Skeletal muscle cell (primary cell): Measurements from ENCODE around the gene CDC42BPA.

Experiments used
- DNase-seq: peaks from one replicate; pipeline ENCODE4 v3.0.0-alpha.2; 2010; ENCODE audit warnings: low read depth
- H3K4me3 ChIP-seq: 2 replicates; pipeline ENCODE4 v1.5.1; 2011; ENCODE audit warnings: low read depth, mild to moderate bottlenecking, control low read depth, low read length, moderate library complexity

Gene CDC42BPA

DNA sequence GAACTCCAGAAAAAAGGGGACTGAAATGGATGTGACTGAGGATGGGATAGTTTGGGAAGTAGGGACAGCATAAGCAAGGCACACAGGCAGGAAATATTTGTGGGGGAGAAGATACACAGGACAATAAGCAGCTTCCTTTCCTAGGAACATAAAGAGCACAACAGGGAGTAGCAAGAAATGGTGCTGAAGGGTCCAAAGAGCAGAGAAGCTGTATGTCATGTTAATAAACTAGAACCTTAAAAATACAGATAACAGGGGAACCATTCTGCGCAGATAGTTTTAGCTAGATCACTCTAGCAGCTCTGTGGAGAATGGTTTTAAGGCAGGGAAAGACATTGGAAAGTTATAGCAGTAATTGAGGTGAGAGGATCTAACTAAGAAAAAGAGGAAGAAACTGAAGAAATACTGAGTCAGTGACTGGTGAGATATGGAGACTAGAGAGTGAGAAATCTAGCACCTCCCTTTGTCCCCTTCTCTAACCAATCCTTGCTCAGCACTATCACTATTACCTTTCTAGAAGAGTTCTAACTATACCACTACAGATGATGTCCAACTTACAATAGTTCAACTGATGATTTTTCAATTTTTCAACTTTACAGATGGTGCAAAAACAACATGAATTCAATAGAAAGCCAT lies 95.0 kb downstream of the CDC42BPA start:
- no peak overlapping the region for H3K4me3 ChIP-seq
- no peak for DNase-seq

DNA sequence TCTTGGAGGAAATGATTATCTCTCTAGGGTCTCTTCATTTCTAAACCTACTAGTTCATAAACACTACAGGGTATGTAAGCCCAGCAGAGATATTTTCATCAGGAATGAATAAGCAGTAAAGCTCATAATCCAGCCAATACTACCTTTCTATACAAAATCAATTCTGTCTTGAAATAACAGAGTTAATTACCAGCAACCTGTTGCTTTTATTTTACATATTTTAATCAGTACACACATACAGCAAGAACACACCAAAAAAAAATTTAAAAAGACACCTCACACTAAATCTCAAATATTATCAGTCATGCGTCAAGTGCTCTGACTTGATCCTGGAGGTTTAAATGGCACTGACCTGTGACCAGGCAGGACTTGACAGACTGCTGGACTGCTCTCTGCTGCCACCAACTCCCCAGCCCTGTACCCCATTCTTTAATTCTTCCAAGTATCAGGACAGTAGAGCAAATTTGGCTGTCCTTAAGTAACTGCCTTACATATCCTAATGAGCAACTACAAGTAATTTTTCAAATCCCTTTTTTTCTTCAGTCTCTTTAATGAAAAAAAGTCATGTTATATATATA lies 98.5 kb downstream of the CDC42BPA start:
- no peak overlapping the region for H3K4me3 ChIP-seq
- DNase-seq = no peak

DNA sequence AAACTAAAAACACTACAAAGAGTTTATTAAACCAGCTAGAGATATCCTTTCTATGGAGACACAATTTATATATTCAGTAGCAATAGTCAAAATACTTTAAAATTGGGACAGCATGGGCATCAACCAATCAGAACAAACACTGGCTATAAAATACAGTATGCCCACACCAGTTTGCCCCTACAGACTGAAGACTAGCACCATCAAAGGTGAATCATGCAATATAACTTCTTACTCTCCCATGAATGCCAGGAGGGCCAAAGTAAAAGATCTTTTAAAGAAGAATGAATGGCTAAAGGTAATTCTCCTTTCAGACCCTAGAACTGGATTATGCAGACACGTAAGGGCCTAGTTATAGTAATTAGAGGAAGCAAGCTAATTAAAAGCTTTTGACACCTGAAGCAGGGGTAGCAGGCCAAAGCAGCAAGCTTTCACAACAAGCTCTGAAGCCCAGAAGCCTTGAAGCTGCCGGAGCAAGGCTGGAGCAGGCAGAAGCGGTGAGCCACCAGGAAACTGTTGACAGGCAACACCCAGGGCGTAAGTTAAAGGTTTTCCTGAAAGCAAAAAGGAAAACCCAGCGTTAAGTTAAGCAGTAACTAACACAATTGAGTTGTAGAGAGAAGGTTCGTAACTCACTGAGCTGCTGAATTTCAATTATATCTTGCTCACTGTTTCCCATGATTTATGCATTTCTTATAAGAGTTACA lies 99.3 kb downstream of the CDC42BPA start:
- no peak for DNase-seq
- no peak overlapping the region for H3K4me3 ChIP-seq

DNA sequence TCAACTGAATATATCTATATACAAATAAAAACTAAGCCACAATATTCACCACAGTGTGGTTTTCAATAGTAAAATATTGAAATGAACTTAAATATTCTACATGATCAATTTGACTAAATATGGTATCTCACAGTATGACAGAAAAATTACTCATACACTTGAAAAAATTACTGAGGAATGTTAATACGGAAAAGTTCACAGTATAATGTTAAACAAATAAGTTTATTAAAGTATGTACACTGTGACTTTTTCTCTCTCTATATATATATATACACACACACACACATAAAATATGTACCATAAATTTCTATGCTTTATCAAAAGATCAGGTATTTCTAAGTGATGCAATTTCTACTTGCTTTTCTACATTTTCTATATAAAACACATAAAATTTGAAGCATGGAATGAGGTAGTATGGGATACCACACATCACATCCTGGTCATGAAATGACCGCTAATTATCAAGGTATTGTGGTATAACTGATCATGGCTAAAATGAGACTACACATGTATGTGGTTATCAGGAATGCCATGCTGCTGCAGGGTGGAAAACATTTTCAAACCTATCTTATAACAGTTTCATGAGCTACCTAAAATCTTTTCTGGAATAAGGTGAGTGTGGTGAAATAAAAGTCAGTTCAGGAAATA lies 102.3 kb downstream of the CDC42BPA start:
- H3K4me3 ChIP-seq = no peak overlapping the region
- DNase-seq = no peak

DNA sequence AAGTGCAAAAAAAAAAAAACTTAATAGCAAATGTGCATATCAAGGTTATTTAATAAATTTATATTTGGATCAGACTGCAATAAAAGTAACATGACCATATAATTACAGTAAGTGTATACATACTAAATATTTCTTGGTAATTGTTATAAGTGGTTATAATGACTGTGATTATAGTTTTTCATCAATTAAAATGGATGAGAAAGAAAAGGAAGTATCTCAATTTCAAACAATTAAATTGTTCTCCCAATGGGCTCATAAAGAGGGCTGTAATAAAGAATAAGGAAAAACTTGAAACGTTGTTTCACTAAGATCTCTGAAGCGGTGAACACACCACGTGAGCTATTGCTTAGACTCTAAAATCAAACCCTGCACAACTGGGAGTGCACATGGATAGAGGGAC lies 104.1 kb downstream of the CDC42BPA start:
- no peak for DNase-seq
- H3K4me3 ChIP-seq = no peak overlapping the region

DNA sequence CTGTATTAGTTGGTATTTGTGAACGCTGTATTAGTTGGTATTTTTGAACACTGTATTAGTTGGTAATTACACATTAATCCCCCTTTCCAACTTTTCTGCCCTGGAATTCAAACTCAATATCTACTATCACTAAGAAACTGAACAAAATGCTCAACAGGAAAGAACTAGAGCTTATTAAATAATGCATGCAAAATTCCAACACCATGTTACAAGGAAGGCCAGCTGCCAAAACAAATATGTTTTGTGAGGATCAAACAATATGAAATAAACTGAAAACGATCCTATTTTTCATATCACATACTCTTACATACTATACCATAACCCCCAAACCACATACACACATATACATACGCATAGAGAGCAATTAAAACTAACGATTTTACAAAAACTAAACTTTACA lies 104.9 kb downstream of the CDC42BPA start:
- no peak overlapping the region for H3K4me3 ChIP-seq
- no peak for DNase-seq

DNA sequence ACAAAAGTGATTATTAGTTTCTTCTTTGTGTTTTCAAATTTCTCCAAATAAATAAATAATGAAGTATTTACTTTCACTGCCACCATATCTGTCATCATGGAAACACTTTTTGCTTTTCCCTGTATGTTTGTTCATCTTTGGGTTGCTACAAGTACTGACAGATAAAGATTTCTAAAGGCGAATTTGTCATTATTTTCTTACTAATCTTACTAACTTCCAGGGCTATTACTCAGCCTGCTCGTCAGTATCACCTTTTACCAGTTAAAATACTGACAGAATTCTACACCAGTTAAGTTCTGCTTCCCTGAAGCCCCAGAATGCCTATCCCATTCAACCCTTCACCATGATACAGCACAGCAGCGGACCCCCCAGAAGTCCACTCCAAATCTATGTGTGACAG lies 106.1 kb downstream of the CDC42BPA start:
- no peak for DNase-seq
- no peak overlapping the region for H3K4me3 ChIP-seq

DNA sequence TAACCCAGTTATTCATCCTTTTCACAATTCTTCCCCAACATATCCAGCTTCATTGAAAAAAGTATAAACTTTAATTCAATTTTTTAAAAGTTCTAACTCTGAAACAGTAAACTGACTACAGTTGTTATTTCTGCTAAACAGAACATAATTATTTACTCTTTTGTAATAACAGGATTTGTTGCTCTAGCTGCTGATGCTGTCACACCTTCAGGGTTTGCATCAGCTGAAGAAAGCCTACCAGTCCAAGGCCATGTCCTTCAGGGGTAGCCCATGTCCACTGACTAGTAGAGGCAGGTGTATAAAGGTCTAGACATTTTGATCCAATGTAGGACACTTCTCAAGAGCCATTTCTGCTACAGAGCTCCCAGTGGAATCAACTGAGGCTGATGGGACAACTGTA lies 107.7 kb downstream of the CDC42BPA start:
- H3K4me3 ChIP-seq = no peak overlapping the region
- DNase-seq = no peak

DNA sequence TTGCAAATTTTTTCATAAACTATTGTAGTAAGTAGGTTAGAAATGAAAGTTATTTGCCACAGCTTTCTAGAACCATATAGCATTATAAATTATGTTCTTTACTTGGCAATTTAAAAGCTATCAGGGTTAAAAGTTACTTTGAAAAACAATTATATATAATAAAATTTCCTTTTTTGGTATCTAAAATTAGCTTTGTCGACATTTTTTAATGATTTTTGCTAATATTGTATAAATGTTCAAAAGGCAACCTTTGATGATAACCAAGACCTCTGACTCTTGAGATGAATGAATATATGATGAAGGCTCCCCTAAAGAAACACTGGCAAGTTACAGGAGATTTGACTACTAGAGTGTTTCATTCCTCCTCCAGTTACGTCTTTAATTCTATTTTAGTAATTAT lies 121.2 kb downstream of the CDC42BPA start:
- DNase-seq = no peak
- H3K4me3 ChIP-seq = no peak overlapping the region

DNA sequence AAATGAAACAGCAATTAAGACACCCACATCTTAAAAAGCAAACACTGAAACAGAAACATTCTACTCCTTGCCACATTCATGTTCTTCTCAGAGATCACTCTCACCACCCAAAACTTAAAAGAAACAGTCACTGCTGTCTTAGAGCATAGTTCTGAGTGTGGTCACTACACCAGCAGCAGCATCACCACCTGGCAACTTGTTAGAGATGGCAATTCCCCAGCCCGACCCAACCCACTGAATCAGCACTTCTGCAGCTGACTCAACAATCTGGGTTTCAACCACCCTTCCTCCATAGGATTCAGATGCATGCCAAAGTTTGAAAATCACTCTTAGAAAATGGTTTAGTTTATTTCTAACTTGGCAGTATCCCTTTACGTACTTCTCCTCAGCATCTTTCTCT lies 126.1 kb downstream of the CDC42BPA start:
- no peak overlapping the region for H3K4me3 ChIP-seq
- DNase-seq = peak; percentile 88

DNA sequence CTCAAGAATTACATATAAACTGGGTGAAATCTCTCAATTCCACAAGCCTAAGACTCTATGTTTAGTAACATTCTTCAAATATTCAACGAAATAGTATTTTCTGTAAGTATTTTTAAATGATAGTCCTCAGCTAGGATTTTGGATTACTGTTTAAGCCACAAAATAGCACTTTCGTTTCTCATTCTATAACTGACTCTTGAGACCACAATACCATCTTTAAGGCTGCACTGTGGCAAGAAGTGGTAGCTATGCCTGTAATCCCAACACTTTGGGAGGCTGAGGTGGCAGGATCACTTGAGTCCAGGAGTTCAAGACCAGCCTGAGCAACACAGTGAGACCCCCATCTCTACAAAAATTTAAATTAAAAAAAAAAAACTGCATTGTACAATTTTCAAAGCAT lies 126.7 kb downstream of the CDC42BPA start:
- no peak overlapping the region for H3K4me3 ChIP-seq
- DNase-seq = no peak

DNA sequence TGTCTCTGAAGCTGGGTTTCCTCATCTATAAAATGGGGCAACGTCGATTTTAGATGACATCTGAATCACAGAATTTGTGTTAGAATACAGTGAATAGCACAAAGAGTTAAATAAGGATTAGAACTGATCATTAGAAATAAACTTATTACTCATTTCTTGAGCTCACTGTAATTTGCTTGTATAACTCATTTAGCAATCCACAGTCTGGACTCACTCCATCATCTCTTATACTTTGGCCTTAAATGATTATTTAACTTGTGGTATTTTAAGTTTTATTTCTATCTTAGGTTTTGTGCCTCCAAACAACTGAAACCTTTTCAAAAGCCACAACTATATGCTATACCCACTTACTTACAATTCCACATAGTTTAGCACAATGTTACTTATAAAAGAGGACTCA lies 128.0 kb downstream of the CDC42BPA start:
- H3K4me3 ChIP-seq = no peak overlapping the region
- DNase-seq = no peak

DNA sequence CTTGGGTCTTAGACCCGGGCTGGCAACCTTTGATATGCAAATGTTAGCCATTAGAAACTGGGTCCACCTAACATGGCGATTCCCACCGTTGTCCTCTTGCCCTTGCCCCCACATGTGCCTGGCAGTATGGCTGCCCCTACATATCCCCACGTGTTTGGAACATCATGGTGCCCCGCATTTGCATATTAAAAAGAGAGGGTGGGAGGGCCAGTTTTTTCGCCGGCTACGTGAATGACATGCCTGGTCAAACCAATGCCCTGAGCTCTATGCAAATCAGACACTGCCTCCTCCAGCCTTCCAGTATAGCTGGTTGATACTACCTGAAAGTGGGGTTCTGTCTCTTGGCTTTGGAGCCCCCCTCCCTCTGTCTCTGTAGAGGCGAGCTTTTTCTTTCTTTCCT lies 133.0 kb downstream of the CDC42BPA start:
- H3K4me3 ChIP-seq = no peak overlapping the region
- no peak for DNase-seq

DNA sequence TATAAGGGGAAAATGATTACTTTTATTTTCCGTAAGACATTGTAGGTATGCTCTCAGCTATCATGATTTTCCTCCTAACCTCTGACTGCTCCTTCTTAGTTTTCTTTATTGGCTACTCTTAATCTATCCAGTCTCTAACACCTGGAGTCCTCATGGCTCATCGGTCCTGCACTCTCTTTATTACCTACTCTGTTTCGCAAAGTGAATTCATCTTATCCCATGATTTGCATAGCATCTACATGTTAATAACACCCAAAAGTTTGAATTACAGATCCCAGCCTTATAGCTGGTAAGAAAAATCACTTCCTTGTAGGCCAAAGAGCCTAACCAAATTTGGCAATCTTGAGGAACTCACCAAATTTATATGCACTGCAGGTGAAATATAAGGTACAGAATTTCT lies 136.3 kb downstream of the CDC42BPA start:
- H3K4me3 ChIP-seq = no peak overlapping the region
- DNase-seq = no peak

DNA sequence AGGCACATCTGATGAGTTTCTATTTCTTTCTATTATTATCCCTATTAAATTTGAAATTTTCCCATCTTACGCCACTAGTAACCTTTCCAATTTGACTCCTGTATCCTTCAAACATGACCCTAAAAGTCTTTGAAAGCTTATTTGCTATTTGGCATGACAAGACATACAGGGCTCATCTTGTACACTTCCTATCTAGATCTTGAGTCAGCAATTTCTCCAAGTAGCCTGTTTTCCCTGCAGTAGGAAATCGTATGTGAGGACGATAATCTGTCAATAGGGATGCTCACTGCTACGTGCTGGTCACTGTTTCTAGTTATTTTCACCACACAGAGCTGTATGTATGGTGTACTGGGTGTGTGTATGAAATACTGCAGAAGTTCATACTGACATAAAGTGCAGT lies 142.7 kb downstream of the CDC42BPA start:
- no peak for DNase-seq
- H3K4me3 ChIP-seq = no peak overlapping the region

DNA sequence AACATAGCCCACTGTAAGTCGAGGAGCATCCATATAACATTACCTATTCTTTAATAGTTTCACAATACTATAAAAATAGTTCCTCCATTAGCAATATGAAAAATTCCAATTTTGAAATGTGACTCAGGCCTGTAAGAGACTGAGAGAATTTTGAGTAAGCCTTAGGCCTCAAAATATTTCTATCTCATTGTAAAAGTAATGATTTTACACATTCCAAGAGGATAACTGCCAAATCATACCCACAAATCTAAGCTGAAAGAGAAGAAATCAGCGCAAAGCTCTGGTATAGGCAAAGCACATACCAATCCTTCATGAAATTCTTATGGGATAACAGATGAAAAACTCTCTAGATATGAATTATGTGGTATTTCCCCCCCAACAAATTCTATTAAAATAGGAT lies 144.1 kb downstream of the CDC42BPA start:
- no peak for DNase-seq
- H3K4me3 ChIP-seq = no peak overlapping the region

DNA sequence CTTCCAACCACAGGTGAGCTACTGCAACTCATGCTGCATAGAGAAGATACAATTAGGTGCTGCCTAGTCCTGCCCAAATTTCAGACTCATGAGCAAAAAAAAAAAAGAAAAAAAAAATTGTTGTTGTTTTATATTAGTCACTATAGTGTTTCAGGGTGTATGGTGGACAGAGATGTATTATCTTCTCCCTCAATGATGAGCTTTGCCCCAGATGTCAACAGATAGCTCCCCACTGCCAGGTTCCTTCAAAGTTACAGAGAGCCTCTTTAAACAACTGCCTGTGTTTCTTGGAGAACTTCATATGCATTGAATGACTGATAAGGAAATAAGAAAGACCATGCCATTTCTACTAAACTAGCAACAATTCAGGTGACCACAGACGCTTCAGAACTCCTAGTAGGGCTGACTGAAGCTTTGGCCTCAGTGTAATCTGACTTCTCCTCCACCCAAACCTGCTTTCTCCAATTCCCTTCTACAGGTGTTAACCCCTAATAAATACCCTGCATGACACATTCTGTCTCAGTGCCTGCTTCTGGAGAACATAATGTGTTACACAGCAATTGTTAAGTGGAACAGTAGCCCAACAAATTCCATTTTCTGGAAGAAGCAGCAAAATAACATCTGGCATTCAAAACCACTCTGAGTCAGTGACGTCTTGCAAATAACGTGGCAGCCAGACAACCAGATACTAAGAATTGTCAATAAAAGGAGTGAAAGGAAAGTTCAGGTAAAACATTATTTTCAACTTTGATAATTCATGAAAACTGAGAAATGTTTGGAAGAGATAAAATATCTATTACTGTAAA lies 147.7 kb downstream of the CDC42BPA start:
- no peak overlapping the region for H3K4me3 ChIP-seq
- no peak for DNase-seq

DNA sequence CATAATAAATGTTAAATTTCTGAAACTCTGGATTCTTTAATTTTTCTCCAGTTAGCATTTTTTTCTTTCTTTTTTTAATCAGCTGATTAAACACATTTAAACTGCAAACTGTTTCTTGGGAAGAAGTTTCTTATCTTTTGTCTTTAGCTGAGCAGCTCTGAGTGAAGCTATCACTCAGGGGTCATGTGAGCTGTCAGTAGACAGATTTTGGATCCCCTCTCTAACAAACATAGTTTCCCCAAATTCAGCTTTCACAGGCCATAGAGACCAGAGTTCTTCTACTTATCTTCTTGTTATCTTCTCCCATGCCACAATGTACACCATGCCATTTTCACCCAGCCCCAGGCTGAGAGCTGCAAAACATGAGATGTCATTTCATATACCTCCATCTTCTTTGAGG lies 148.9 kb downstream of the CDC42BPA start:
- DNase-seq = no peak
- H3K4me3 ChIP-seq = no peak overlapping the region

DNA sequence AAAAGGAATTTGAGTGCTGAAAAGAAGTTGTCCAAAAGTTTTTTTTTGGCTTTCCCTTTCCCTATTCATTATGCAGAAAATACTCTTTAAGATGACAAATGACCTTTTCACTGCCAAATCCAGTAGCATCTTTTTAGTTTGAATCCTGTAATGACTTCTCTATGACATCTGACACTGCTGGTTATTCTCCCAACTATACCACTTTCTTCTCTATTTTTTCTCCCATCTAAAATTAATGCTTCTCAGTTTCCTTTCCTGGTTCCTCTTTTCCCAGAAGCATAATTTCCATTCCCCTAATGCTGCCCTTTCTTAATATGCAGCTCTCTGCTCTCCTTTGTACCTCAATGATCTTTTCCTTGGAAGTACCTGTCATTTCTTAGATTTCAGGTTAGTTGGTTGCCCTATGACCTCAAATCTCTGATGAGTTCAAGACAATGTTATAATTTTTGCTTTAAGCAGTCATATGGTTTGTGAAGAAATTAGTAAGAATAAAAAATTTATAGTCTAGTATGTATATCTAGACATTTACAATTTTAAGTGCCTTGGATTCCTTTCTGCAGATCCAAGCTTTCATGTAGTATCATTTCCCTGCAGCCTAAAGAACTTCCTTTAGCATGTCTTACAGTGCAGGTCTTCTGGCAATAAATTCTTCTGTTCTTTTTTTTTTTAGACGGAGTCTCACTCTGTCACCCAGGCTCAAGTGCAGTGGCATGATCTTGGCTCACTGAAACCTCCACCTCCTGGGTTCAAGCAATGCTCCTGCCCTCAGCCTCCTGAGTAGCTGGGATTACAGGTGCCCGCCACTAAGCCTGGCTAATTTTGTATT lies 150.8 kb downstream of the CDC42BPA start:
- H3K4me3 ChIP-seq = no peak overlapping the region
- no peak for DNase-seq
